Pulmonary artery endothelial cell (primary cell): Measurements from ENCODE around the gene HHIPL1. TPM values are rescaled to one million over a fixed set of nuclear protein-coding genes. Genes with fewer than 3 reads are reported as not detected.

Source experiments
- DNase-seq: peaks from one replicate; pipeline ENCODE4 v3.0.0-alpha.2; 2011; ENCODE audit warnings: low read depth, low spot score
- total RNA-seq: library from RNA; depleted of rRNA; stranded (reverse); fragments of >200 nt; gene quantifications from 2 replicates; pipeline ENCODE4 v1.2.3, GENCODE V29; 2014

The HHIPL1 gene
- total RNA-seq, 1 donor from 2014 or later = 2.2 TPM

- no peak for DNase-seq
Observed at GRCh38 chr14:99689266-99690236, 44.6 kb downstream of the HHIPL1 start.

- DNase-seq = no peak
Observed at GRCh38 chr14:99690636-99691035, 45.7 kb downstream of the HHIPL1 start.

GRCh38 chr14:99691111-99691885 lies 46.4 kb downstream of the HHIPL1 start:
- DNase-seq = no peak

- no peak for DNase-seq
Observed at GRCh38 chr14:99693918-99694317, 49.0 kb downstream of the HHIPL1 start.

- no peak for DNase-seq
Observed at GRCh38 chr14:99696929-99697328, 52.0 kb downstream of the HHIPL1 start.

GRCh38 chr14:99698236-99698635 lies 53.3 kb downstream of the HHIPL1 start:
- DNase-seq = no peak

GRCh38 chr14:99698642-99699041 lies 53.7 kb downstream of the HHIPL1 start:
- no peak for DNase-seq

GRCh38 chr14:99699085-99699760 lies 54.3 kb downstream of the HHIPL1 start:
- no peak for DNase-seq

- DNase-seq = no peak
Observed at GRCh38 chr14:99699861-99700260, 54.9 kb downstream of the HHIPL1 start.

GRCh38 chr14:99700379-99700778 lies 55.5 kb downstream of the HHIPL1 start:
- no peak for DNase-seq

- DNase-seq = no peak
Observed at GRCh38 chr14:99701260-99701659, 56.3 kb downstream of the HHIPL1 start.

- no peak for DNase-seq
Observed at GRCh38 chr14:99702115-99702514, 57.2 kb downstream of the HHIPL1 start.

- DNase-seq = no peak
Observed at GRCh38 chr14:99703381-99703780, 58.5 kb downstream of the HHIPL1 start.

GRCh38 chr14:99704037-99704436 lies 59.1 kb downstream of the HHIPL1 start:
- DNase-seq = no peak

- no peak for DNase-seq
Observed at GRCh38 chr14:99706107-99706900, 61.4 kb downstream of the HHIPL1 start.

- no peak for DNase-seq
Observed at GRCh38 chr14:99707420-99707819, 62.5 kb downstream of the HHIPL1 start.

- no peak for DNase-seq
Observed at GRCh38 chr14:99707921-99708320, 63.0 kb downstream of the HHIPL1 start.

GRCh38 chr14:99708449-99708848 lies 63.5 kb downstream of the HHIPL1 start:
- no peak for DNase-seq

GRCh38 chr14:99713972-99714371 lies 69.0 kb downstream of the HHIPL1 start:
- no peak for DNase-seq

GRCh38 chr14:99715266-99716000 lies 70.5 kb downstream of the HHIPL1 start:
- DNase-seq = no peak
